GM23248 (cell line): ENCODE data around the gene CRTC3. TPM values are rescaled to one million over a fixed set of nuclear protein-coding genes. Genes with fewer than 3 reads are reported as not detected.
"Not testable (repeated sequence)": the region's sequence is repeated elsewhere in the genome, so short reads cannot be mapped to it uniquely, and the experiment has no call there.

ENCODE experiments used
- DNase-seq: peaks from one replicate; pipeline ENCODE4 v3.0.0-alpha.2; 2015
- H2AFZ ChIP-seq: fragments of 200-600 bp; sonication (generic); 2 replicates; pipeline ENCODE4 v1.6.1; 2016; ENCODE audit warnings: antibody characterized with exemption
- H3F3A ChIP-seq: fragments of 200-600 bp; sonication (generic); 2 replicates; pipeline ENCODE4 v1.6.1; 2016; ENCODE audit warnings: mild to moderate bottlenecking, antibody characterized with exemption, mixed run types; ENCODE audit not compliant: insufficient read depth
- H3K27ac ChIP-seq: fragments of 200-600 bp; sonication (generic); 2 replicates; pipeline ENCODE4 v1.5.1; 2016; ENCODE audit warnings: mild to moderate bottlenecking
- H3K27me3 ChIP-seq: fragments of 200-600 bp; sonication (generic); replicated peaks from 2 replicates; pipeline ENCODE4 v1.6.1; 2016; ENCODE audit warnings: mild to moderate bottlenecking; ENCODE audit not compliant: insufficient read depth
- H3K36me3 ChIP-seq: fragments of 200-600 bp; sonication (generic); 2 replicates; pipeline ENCODE4 v1.6.1; 2016; ENCODE audit warnings: low read depth, mild to moderate bottlenecking
- H3K4me1 ChIP-seq: fragments of 200-600 bp; sonication (generic); 2 replicates; pipeline ENCODE4 v1.6.1; 2016; ENCODE audit warnings: mild to moderate bottlenecking; ENCODE audit not compliant: insufficient read depth
- H3K4me2 ChIP-seq: fragments of 200-600 bp; sonication (generic); one replicate; pipeline ENCODE4 v1.6.1; 2016; ENCODE audit warnings: mild to moderate bottlenecking; ENCODE audit not compliant: unreplicated experiment
- H3K4me3 ChIP-seq: fragments of 200-600 bp; sonication (generic); 2 replicates; pipeline ENCODE4 v1.5.1; 2016; ENCODE audit warnings: mild to moderate bottlenecking
- H3K79me2 ChIP-seq: fragments of 200-600 bp; sonication (generic); 2 replicates; pipeline ENCODE4 v1.6.1; 2016; ENCODE audit warnings: mild to moderate bottlenecking; ENCODE audit not compliant: insufficient read depth
- H3K9ac ChIP-seq: fragments of 200-600 bp; sonication (generic); 2 replicates; pipeline ENCODE4 v1.6.1; 2016; ENCODE audit warnings: mild to moderate bottlenecking
- H3K9me2 ChIP-seq: fragments of 200-600 bp; sonication (generic); 2 replicates; pipeline ENCODE4 v1.6.1; 2016; ENCODE audit warnings: mixed run types, mild to moderate bottlenecking, moderate library complexity; ENCODE audit not compliant: insufficient read depth
- H3K9me3 ChIP-seq: fragments of 200-600 bp; sonication (generic); one replicate; pipeline ENCODE4 v1.6.1; 2017; ENCODE audit warnings: low read depth
- H4K20me1 ChIP-seq: fragments of 200-600 bp; sonication (generic); 2 replicates; pipeline ENCODE4 v1.6.0; 2016; ENCODE audit not compliant: insufficient read depth
- EZH2 ChIP-seq: fragments of 200-600 bp; sonication (generic); IDR thresholded peaks from 2 replicates; pipeline ENCODE4 v1.6.1; 2018; ENCODE audit warnings: antibody characterized with exemption, mild to moderate bottlenecking; ENCODE audit not compliant: insufficient read depth, poor library complexity, severe bottlenecking
- EZH2phosphoT487 ChIP-seq: fragments of 200-600 bp; sonication (generic); IDR thresholded peaks from 2 replicates; pipeline ENCODE4 v1.6.1; 2018; ENCODE audit warnings: antibody characterized with exemption, moderate library complexity, mild to moderate bottlenecking, low read depth; ENCODE audit not compliant: insufficient read depth
- WGBS, 2 experiments: methylation state at CpG; one replicate each; pipeline ENCODE4 v1.1.6; 2015 to 2017; ENCODE audit warnings: low lambda C conversion rate in 2 of 2, low coverage in 1 of 2; ENCODE audit errors: missing lambda C conversion rate in 2 of 2; 5-methylcytosine and 5-hydroxymethylcytosine counted together
- in situ Hi-C: fragments of 300-500 bp; cut with MboI; formaldehyde crosslinking; loops from 2 replicates; pipeline ENCODE4 v1.15.0; 2020
- polyA plus RNA-seq: library from polyadenylated mRNA; unstranded; fragments of >200 nt; fragmentation: Nextera tagmentation; extraction: Ambion mirVana; gene quantifications from 2 replicates; pipeline ENCODE4 v1.2.1, GENCODE V29; 2016
- total RNA-seq: library from RNA; depleted of rRNA; stranded (reverse); fragments of >200 nt; shearing (Covaris generic); gene quantifications from 2 replicates; pipeline ENCODE4 v1.2.3, GENCODE V29; 2014

Gene CRTC3
- total and polyA plus RNA-seq, 2 experiments from 2014 or later, result 18.1 to 18.6 TPM

DNA sequence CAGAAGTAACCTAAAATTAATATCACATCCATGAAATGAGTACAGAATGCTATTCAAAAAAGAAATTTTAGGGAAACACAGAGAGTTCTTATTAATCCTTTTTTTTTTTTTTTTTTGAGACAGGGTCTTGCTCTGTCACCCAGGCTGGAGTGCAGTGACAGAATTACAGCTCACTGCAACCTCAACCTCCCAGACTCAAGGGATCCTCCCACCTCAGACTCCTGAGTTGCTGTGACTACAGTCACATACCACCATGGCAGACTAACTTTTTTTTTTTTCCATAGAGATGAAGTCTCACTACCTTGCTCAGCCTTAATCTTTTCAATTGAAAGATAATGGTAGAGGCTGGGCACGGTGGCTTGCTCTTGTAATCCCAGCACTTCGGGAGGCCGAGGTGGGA, 6.3 kb upstream of the CRTC3 start:
- no peak overlapping the region for H3K4me3 ChIP-seq
- no peak for TF ChIP-seq EZH2
- no peak for TF ChIP-seq EZH2phosphoT487
- WGBS, 2 experiments, result 96 to 100% methylated on average over 3 of the region's 3 CpGs
- in situ Hi-C loops, result no loop called here
- no peaks in the 10 kb centered on the region for H3K79me2 ChIP-seq
- H3F3A ChIP-seq, result 0 out of 2 replicates have a peak, but pooled peaks cover 9% of the 10 kb centered on the region
- H3K9me3 ChIP-seq, result no peaks in the 10 kb centered on the region
- DNase-seq, result no peak
- no peaks in the 10 kb centered on the region for H3K36me3 ChIP-seq
- no peak overlapping the region for H3K9ac ChIP-seq
- H3K4me2 ChIP-seq, result no peak overlapping the region
- no peaks in the 10 kb centered on the region for H4K20me1 ChIP-seq
- no peaks in the 10 kb centered on the region for H3K9me2 ChIP-seq
- H3K4me1 ChIP-seq, result no peaks in the 10 kb centered on the region
- H3K27me3 ChIP-seq, result no peaks in the 10 kb centered on the region
- H2AFZ ChIP-seq, result no peak overlapping the region
- no peak overlapping the region for H3K27ac ChIP-seq

DNA sequence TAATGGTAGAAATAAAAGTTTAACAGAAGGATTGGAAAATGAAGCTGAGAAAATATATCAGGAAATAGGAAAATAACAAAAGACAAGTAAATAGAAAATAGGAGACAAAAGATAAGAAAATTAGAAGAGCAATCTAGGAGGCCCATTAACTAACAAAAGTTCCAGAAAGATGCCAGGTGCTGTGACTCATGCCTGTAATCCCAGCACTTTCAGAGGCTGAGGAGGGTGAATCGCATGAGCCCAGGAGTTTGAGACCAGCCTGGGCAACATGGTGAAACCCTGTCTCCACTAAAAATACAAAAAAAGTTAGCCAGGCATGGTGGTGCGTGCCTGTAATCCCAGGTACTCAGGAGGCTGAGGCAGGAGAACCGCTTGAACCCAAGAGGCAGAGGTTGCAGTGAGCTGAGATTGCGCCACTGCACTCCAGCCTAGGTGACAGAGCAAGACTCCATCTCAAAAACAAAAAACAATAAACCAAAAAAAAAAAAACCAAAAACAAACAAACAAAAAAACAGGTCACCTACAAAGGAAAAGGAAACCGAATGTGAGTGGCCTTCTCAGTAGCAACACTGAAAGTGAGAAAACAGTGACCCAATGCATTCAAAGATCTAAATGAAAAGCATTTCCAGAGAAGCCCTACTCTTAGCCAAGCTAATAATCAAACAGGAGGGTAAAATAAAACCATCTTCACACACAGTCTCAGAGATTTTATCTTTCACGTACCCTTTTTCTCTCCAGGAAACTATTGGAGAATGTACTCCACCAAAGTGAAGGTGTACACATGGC, 5.5 kb upstream of the CRTC3 start:
- in situ Hi-C loops, H3K4me3 ChIP-seq, H3K27me3 ChIP-seq, H3K9me3 ChIP-seq, H3K36me3 ChIP-seq, H3F3A ChIP-seq, H3K79me2 ChIP-seq, H4K20me1 ChIP-seq, H3K4me2 ChIP-seq, H3K9me2 ChIP-seq, H2AFZ ChIP-seq, H3K4me1 ChIP-seq, H3K9ac ChIP-seq, H3K27ac ChIP-seq: not testable (repeated sequence)
- WGBS, 2 experiments, result 92 to 96% methylated on average over 6 of the region's 6 CpGs
- DNase-seq, result peak; percentile 54

DNA sequence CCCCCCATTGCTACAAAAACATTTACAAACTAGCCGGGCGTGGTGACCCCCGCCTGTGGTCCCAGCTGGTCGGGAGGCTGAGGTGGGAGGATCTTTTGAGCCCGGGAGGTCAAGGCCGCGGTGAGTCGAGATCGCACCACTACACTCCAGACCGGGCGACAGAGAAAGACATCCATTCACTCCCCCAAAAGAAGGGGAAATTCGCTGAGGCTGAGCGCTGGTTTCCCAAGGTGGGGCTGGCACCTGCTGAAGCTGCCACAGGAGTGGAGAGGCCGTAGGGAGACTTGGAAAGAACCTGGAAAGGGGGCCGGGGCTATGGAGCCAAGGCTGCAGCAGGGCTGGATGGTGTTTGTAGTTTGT, 732 bp upstream of the CRTC3 start:
- TF ChIP-seq EZH2phosphoT487 (no peak), EZH2 (no peak)
- H3K4me3 ChIP-seq, result peak overlapping the region; percentile 99
- no peaks in the 10 kb centered on the region for H3K36me3 ChIP-seq
- no peaks in the 10 kb centered on the region for H3K9me2 ChIP-seq
- H3F3A ChIP-seq, result no peaks in the 10 kb centered on the region
- no peaks in the 10 kb centered on the region for H3K27me3 ChIP-seq
- WGBS, 2 experiments, result 83 to 90% methylated on average over 13 to 15 of the region's 15 CpGs
- H2AFZ ChIP-seq, result peak overlapping the region; percentile 77
- DNase-seq, result no peak
- in situ Hi-C loops, result no loop called here
- no peaks in the 10 kb centered on the region for H3K9me3 ChIP-seq
- no peaks in the 10 kb centered on the region for H4K20me1 ChIP-seq
- no peak overlapping the region for H3K27ac ChIP-seq
- peaks cover 11% of the 10 kb centered on the region for H3K4me1 ChIP-seq
- peaks cover 38% of the 10 kb centered on the region for H3K79me2 ChIP-seq
- H3K9ac ChIP-seq, result peak overlapping the region; percentile 92
- H3K4me2 ChIP-seq, result peak overlapping the region; percentile 67

DNA sequence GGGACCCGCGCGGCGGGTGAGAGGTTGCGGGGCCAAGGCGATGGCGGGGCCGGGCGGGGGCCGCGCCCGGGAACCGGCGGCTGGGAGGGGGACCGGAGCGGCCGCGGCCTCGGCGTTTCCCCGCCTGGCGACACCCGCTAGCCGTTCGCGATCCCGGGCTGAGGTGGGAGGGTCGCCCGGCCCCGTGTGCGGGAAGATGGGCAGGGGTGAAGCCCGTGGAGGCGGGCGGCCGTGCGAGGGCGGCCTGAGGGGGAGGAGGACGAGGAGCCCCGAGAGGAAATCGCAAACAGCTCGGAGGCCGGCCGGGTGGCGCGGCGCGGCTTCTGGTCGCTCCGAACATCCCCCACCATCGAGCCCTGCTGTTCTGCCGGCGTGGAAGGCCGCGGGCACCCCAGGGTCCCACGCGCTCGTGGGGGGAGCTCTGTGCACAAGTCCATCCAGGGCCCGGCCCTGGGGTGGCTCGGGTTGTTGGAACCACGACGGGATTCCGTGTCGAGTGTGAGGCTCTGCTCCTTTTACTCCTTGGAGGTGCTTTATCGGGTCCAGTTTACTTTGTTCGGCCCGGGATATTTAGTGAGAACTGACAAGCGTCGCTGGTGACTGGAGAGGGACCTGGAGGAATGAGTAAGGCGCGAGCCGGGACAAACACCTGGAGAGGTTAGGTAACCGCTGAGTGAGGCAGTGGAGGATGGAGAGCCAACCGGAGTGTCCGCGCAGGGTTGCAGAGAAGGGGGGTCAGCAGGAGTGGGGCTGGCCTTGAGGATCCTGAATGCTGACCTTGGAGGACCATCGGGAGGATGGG, 728 bp downstream of the CRTC3 start:
- H3K27me3 ChIP-seq, result no peaks in the 10 kb centered on the region
- peaks cover 53% of the 10 kb centered on the region for H3K79me2 ChIP-seq
- no peaks in the 10 kb centered on the region for H4K20me1 ChIP-seq
- no peaks in the 10 kb centered on the region for H3K9me3 ChIP-seq
- peak overlapping the region; percentile 74 for H2AFZ ChIP-seq
- H3K4me1 ChIP-seq, result peaks cover 11% of the 10 kb centered on the region
- peak overlapping the region; percentile 99 for H3K4me3 ChIP-seq
- no peak for TF ChIP-seq EZH2
- no peak for TF ChIP-seq EZH2phosphoT487
- no peaks in the 10 kb centered on the region for H3F3A ChIP-seq
- peak overlapping the region; percentile 89 for H3K4me2 ChIP-seq
- peak overlapping the region; percentile 74 for H3K27ac ChIP-seq
- H3K9ac ChIP-seq, result peak overlapping the region; percentile 92
- H3K9me2 ChIP-seq, result no peaks in the 10 kb centered on the region
- WGBS, 2 experiments, result 1% methylated on average over 32 to 71 of the region's 76 CpGs
- no peaks in the 10 kb centered on the region for H3K36me3 ChIP-seq
- in situ Hi-C loops, result no loop called here
- DNase-seq, result peak; percentile 70
